Measurements from ENCODE around the gene PRRT4. TPM values are rescaled to one million over a fixed set of nuclear protein-coding genes. Genes with fewer than 3 reads are reported as not detected.

PRRT4 gene
- total and polyA plus RNA-seq, 9 of the 15 experiments (the other 6 are each of a cell fraction or from before 2014, with no cell fraction given): not detected

GRCh38 chr7:128403676-128404075 lies 42.2 kb upstream of the PRRT4 start:
- Histone ChIP-seq H3K27me3 (ENCODE audit: control insufficient read depth in 2 of 2, insufficient read depth in 2 of 2, low read length in 2 of 2) (no peaks in the 10 kb centered on the region), H4K20me1 (replicated peaks; ENCODE audit: control insufficient read depth, insufficient read depth, low read length) (peaks cover under 1% of the 10 kb centered on the region; the same call in 1 of the 2 replicates), H2AFZ (ENCODE audit: low read depth, low read length) (no peak overlapping the region), H3K9me3 (replicated peaks; ENCODE audit: control insufficient read depth, insufficient read depth, low read depth, low read length) (no peaks in the 10 kb centered on the region), H3K4me3 (peak overlapping the region; percentile 68; the same call in 1 of the 2 replicates), H3K9ac (ENCODE audit: insufficient read depth in 1 of 2, low read depth in 2 of 2, low read length in 2 of 2) (peak overlapping the region; percentile 11 to 99; a peak in 2 of 4 replicates), H3K4me1 (replicated peaks in 1 of 2; ENCODE audit: control insufficient read depth in 2 of 2, insufficient read depth in 2 of 2, low read length in 2 of 2) (peaks cover 43 to 46% of the 10 kb centered on the region in 2 experiments), H3K79me2 (ENCODE audit: control insufficient read depth, insufficient read depth, low read length) (peaks cover 23% of the 10 kb centered on the region), H3K27ac (ENCODE audit: extremely low read depth, low read depth, low read length) (no peak overlapping the region), H3K9me1 (ENCODE audit: control insufficient read depth, insufficient read depth, low read length) (no peaks in the 10 kb centered on the region), H3K36me3 (ENCODE audit: control insufficient read depth, insufficient read depth, low read length) (peaks cover 53% of the 10 kb centered on the region; the same call in 2 of the 3 replicates), H3K4me2 (ENCODE audit: insufficient read depth, low read length) (peak overlapping the region; percentile 92)
- no peak for FAIRE-seq
- in situ Hi-C loops (cut with MboI) (no loop called here), intact Hi-C loops (cut with micrococcal nuclease) (no loop called here)
- ATAC-seq: no peak
- POLR2A ChIA-PET: interaction anchor here (0.6 to 1.7 kb wide), 8 partner anchors 12 to 478 kb away, joined by 3 to 6 read pairs (median 4); no protein-coding TSS in a partner anchor
- 67% methylated on average over 5 of the region's 5 CpGs for WGBS (ENCODE audit: insufficient coverage, low coverage, missing lambda C conversion rate)
- DNase-seq (ENCODE audit: extremely low read depth in 1 of 4, low spot score in 3 of 4): no peak
- CTCF ChIA-PET (ENCODE audit: low intra/inter-chr PET ratio): no interaction called here
- BruUV-seq (replicated peaks): no TSS peak
- TF ChIP-seq KLF10 (CRISPR knock-in tag; IDR thresholded peaks at IDR 0.05) (no peak), ZC3H11A (IDR thresholded peaks at IDR 0.05; ENCODE audit: low read depth, low read length) (no peak), CEBPZ (IDR thresholded peaks at IDR 0.05; ENCODE audit: borderline replicate concordance, low read depth, low read length) (no peak), ATF1 (CRISPR knock-in tag; IDR thresholded peaks at IDR 0.05) (no peak), ATF1 (tag; IDR thresholded peaks at IDR 0.05) (no peak), MCM7 (IDR thresholded peaks at IDR 0.05) (no peak), XRCC4 (IDR thresholded peaks at IDR 0.05; ENCODE audit: extremely low read depth, insufficient read depth, insufficient read length) (no peak), ZNF507 (tag; conservative IDR thresholded peaks at IDR 0.05) (no peak), ZNF253 (CRISPR knock-in tag; conservative IDR thresholded peaks at IDR 0.05) (no peak)
- TF ChIP-seq, protein P1, sequence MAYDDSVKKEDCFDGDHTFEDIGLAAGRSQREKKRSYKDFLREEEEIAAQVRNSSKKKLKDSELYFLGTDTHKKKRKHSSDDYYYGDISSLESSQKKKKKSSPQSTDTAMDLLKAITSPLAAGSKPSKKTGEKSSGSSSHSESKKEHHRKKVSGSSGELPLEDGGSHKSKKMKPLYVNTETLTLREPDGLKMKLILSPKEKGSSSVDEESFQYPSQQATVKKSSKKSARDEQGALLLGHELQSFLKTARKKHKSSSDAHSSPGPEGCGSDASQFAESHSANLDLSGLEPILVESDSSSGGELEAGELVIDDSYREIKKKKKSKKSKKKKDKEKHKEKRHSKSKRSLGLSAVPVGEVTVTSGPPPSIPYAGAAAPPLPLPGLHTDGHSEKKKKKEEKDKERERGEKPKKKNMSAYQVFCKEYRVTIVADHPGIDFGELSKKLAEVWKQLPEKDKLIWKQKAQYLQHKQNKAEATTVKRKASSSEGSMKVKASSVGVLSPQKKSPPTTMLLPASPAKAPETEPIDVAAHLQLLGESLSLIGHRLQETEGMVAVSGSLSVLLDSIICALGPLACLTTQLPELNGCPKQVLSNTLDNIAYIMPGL (CRISPR knock-in tag; IDR thresholded peaks at IDR 0.05): no peak
- TF ChIP-seq, protein P2, sequence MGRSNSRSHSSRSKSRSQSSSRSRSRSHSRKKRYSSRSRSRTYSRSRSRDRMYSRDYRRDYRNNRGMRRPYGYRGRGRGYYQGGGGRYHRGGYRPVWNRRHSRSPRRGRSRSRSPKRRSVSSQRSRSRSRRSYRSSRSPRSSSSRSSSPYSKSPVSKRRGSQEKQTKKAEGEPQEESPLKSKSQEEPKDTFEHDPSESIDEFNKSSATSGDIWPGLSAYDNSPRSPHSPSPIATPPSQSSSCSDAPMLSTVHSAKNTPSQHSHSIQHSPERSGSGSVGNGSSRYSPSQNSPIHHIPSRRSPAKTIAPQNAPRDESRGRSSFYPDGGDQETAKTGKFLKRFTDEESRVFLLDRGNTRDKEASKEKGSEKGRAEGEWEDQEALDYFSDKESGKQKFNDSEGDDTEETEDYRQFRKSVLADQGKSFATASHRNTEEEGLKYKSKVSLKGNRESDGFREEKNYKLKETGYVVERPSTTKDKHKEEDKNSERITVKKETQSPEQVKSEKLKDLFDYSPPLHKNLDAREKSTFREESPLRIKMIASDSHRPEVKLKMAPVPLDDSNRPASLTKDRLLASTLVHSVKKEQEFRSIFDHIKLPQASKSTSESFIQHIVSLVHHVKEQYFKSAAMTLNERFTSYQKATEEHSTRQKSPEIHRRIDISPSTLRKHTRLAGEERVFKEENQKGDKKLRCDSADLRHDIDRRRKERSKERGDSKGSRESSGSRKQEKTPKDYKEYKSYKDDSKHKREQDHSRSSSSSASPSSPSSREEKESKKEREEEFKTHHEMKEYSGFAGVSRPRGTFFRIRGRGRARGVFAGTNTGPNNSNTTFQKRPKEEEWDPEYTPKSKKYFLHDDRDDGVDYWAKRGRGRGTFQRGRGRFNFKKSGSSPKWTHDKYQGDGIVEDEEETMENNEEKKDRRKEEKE (IDR thresholded peaks at IDR 0.05; ENCODE audit: borderline replicate concordance in 1 of 2, control insufficient read depth in 1 of 2, low read depth in 2 of 2, low read length in 1 of 2): no peak
- TF ChIP-seq, protein P3, sequence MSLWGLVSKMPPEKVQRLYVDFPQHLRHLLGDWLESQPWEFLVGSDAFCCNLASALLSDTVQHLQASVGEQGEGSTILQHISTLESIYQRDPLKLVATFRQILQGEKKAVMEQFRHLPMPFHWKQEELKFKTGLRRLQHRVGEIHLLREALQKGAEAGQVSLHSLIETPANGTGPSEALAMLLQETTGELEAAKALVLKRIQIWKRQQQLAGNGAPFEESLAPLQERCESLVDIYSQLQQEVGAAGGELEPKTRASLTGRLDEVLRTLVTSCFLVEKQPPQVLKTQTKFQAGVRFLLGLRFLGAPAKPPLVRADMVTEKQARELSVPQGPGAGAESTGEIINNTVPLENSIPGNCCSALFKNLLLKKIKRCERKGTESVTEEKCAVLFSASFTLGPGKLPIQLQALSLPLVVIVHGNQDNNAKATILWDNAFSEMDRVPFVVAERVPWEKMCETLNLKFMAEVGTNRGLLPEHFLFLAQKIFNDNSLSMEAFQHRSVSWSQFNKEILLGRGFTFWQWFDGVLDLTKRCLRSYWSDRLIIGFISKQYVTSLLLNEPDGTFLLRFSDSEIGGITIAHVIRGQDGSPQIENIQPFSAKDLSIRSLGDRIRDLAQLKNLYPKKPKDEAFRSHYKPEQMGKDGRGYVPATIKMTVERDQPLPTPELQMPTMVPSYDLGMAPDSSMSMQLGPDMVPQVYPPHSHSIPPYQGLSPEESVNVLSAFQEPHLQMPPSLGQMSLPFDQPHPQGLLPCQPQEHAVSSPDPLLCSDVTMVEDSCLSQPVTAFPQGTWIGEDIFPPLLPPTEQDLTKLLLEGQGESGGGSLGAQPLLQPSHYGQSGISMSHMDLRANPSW (CRISPR knock-in tag; IDR thresholded peaks at IDR 0.05): no peak

All from K562 (cell line).